Activated T-cell treated with anti-CD3 and anti-CD28 coated beads, Interleukin-2, amount 50 U/mL, for 72 hours (primary cell): ENCODE results near the gene PPFIA1. TPM values are rescaled to one million over a fixed set of nuclear protein-coding genes. Genes with fewer than 3 reads are reported as not detected.

Experiments used
- ATAC-seq, 2 donors: fragments of 150-1000 bp; cut with Tn5 transposase; replicated peaks in 1 of 2; 2 replicates each; pipeline ENCODE4 v1.10.0; 2021; ENCODE audit warnings: moderate library complexity in 2 of 2, mild to moderate bottlenecking in 1 of 2
- DNase-seq, 2 donors: peaks; one replicate each; pipeline ENCODE4 v3.0.0; 2021 to 2022; ENCODE audit warnings: mixed read lengths in 1 of 2
- H3K27ac Mint-ChIP-seq: one replicate; pipeline ENCODE4 v1.8.0; 2022; ENCODE audit warnings: mild to moderate bottlenecking, moderate library complexity, mixed read lengths
- H3K27me3 Mint-ChIP-seq: one replicate; pipeline ENCODE4 v1.8.0; 2022; ENCODE audit warnings: low read depth, mixed read lengths
- H3K36me3 Mint-ChIP-seq, 2 donors: one replicate each; pipeline ENCODE4 v1.8.0; 2022; ENCODE audit warnings: mixed read lengths in 2 of 2, mild to moderate bottlenecking in 1 of 2; ENCODE audit not compliant: insufficient read depth in 2 of 2
- H3K4me1 Mint-ChIP-seq: one replicate; pipeline ENCODE4 v1.8.0; 2022; ENCODE audit warnings: low read depth, mixed read lengths
- H3K4me3 Mint-ChIP-seq, 2 donors: one replicate each; pipeline ENCODE4 v1.8.0; 2022; ENCODE audit warnings: mild to moderate bottlenecking in 2 of 2, mixed read lengths in 2 of 2, moderate library complexity in 2 of 2
- H3K9me3 Mint-ChIP-seq, 2 donors: one replicate each; pipeline ENCODE4 v1.8.0; 2022; ENCODE audit warnings: mixed read lengths in 2 of 2
- total RNA-seq, 2 donors: library from RNA; stranded (reverse); gene quantifications; one replicate each; pipeline ENCODE4 v1.2.3, GENCODE V29; 2022

PPFIA1 gene
- total RNA-seq, 2 donors from 2014 or later, result 40.4 to 44.6 TPM

- ATAC-seq (no peak), DNase-seq (no peak)
- Mint-ChIP-seq H3K4me1 (peaks cover 7% of the 10 kb centered on the region), H3K27ac (no peak overlapping the region), H3K9me3 (no peaks in the 10 kb centered on the region), H3K27me3 (peaks cover 14% of the 10 kb centered on the region), H3K4me3 (no peak overlapping the region), H3K36me3 (no peaks in the 10 kb centered on the region)
Measured at GRCh38 chr11:70263363-70263762, 7.1 kb upstream of the PPFIA1 start.

GRCh38 chr11:70265341-70265740, 5.1 kb upstream of the PPFIA1 start:
- no peak for ATAC-seq
- H3K27me3 Mint-ChIP-seq, result peaks cover 14% of the 10 kb centered on the region
- peaks cover 17% of the 10 kb centered on the region for H3K4me1 Mint-ChIP-seq
- no peaks in the 10 kb centered on the region for H3K9me3 Mint-ChIP-seq
- H3K4me3 Mint-ChIP-seq, result no peak overlapping the region
- no peaks in the 10 kb centered on the region for H3K36me3 Mint-ChIP-seq
- no peak overlapping the region for H3K27ac Mint-ChIP-seq
- no peak for DNase-seq

GRCh38 chr11:70267405-70267950, 3.0 kb upstream of the PPFIA1 start:
- H3K4me3 Mint-ChIP-seq, result no peak overlapping the region
- H3K36me3 Mint-ChIP-seq, result peaks cover 0 to 1% of the 10 kb centered on the region in 2 donors
- H3K27ac Mint-ChIP-seq, result no peak overlapping the region
- H3K27me3 Mint-ChIP-seq, result peaks cover 14% of the 10 kb centered on the region
- no peaks in the 10 kb centered on the region for H3K9me3 Mint-ChIP-seq
- H3K4me1 Mint-ChIP-seq, result peaks cover 24% of the 10 kb centered on the region
- DNase-seq (no peak), ATAC-seq (no peak)

- peaks cover 14% of the 10 kb centered on the region for H3K27me3 Mint-ChIP-seq
Measured at GRCh38 chr11:70268526-70268925, 2.0 kb upstream of the PPFIA1 start.

GRCh38 chr11:70270877-70271648, 573 bp downstream of the PPFIA1 start:
- peaks cover 49% of the 10 kb centered on the region for H3K4me1 Mint-ChIP-seq
- ATAC-seq, result peak; percentile 67 to 70
- peak overlapping the region; percentile 90 for H3K27ac Mint-ChIP-seq
- H3K27me3 Mint-ChIP-seq, result peaks cover 5% of the 10 kb centered on the region
- no peaks in the 10 kb centered on the region for H3K9me3 Mint-ChIP-seq
- DNase-seq, result peak; percentile 66 to 68
- H3K36me3 Mint-ChIP-seq, result peaks cover 3 to 19% of the 10 kb centered on the region in 2 donors
- H3K4me3 Mint-ChIP-seq, result peak overlapping the region; percentile 91 to 92

More at GRCh38 chr11:70268526-70268925, 2.0 kb upstream of the PPFIA1 start:
- H3K36me3 Mint-ChIP-seq, result peaks cover 0 to 4% of the 10 kb centered on the region in 2 donors
- no peak for DNase-seq
- H3K27ac Mint-ChIP-seq, result no peak overlapping the region
- no peak overlapping the region for H3K4me3 Mint-ChIP-seq
- no peak for ATAC-seq
- H3K9me3 Mint-ChIP-seq, result no peaks in the 10 kb centered on the region
- H3K4me1 Mint-ChIP-seq, result peaks cover 34% of the 10 kb centered on the region

GRCh38 chr11:70271649-70271953, 1.1 kb downstream of the PPFIA1 start:
- Mint-ChIP-seq H3K9me3 (no peaks in the 10 kb centered on the region), H3K36me3 (peaks cover 3 to 19% of the 10 kb centered on the region in 2 donors), H3K27me3 (peaks cover 5% of the 10 kb centered on the region), H3K27ac (peak overlapping the region; percentile 90), H3K4me1 (peaks cover 53% of the 10 kb centered on the region), H3K4me3 (peak overlapping the region; percentile 91 to 92)
- ATAC-seq (no peak), DNase-seq (no peak)

GRCh38 chr11:70272009-70272408, 1.5 kb downstream of the PPFIA1 start:
- peak overlapping the region; percentile 34 for H3K27ac Mint-ChIP-seq
- H3K27me3 Mint-ChIP-seq, result peaks cover 5% of the 10 kb centered on the region
- DNase-seq, result no peak
- peak overlapping the region; percentile 79 to 92 for H3K4me3 Mint-ChIP-seq
- H3K36me3 Mint-ChIP-seq, result peaks cover 3 to 19% of the 10 kb centered on the region in 2 donors
- H3K4me1 Mint-ChIP-seq, result peaks cover 53% of the 10 kb centered on the region
- no peak for ATAC-seq
- H3K9me3 Mint-ChIP-seq, result no peaks in the 10 kb centered on the region

- Mint-ChIP-seq H3K36me3 (peaks cover 4 to 39% of the 10 kb centered on the region in 2 donors), H3K27me3 (no peaks in the 10 kb centered on the region), H3K4me3 (no peak overlapping the region), H3K4me1 (peaks cover 33% of the 10 kb centered on the region), H3K9me3 (no peaks in the 10 kb centered on the region), H3K27ac (no peak overlapping the region)
- DNase-seq (no peak), ATAC-seq (no peak)
Measured at GRCh38 chr11:70278994-70279393, 8.5 kb downstream of the PPFIA1 start.

- ATAC-seq, result no peak
- Mint-ChIP-seq H3K27me3 (no peaks in the 10 kb centered on the region), H3K4me1 (peaks cover 13% of the 10 kb centered on the region), H3K27ac (peak overlapping the region; percentile 79), H3K4me3 (no peak overlapping the region), H3K9me3 (no peaks in the 10 kb centered on the region), H3K36me3 (peaks cover 1 to 25% of the 10 kb centered on the region in 2 donors)
- no peak for DNase-seq
Measured at GRCh38 chr11:70281156-70281609, 10.7 kb downstream of the PPFIA1 start.

- ATAC-seq (no peak), DNase-seq (no peak)
- Mint-ChIP-seq H3K4me3 (no peak overlapping the region), H3K27ac (no peak overlapping the region), H3K27me3 (no peaks in the 10 kb centered on the region), H3K4me1 (peaks cover 10% of the 10 kb centered on the region), H3K36me3 (peaks cover 4 to 28% of the 10 kb centered on the region in 2 donors), H3K9me3 (no peaks in the 10 kb centered on the region)
Measured at GRCh38 chr11:70282012-70282411, 11.5 kb downstream of the PPFIA1 start.

- H3K4me1 Mint-ChIP-seq, result no peaks in the 10 kb centered on the region
- H3K36me3 Mint-ChIP-seq, result peaks cover 2 to 10% of the 10 kb centered on the region in 2 donors
- no peak for ATAC-seq
- H3K9me3 Mint-ChIP-seq, result no peaks in the 10 kb centered on the region
- no peak overlapping the region for H3K4me3 Mint-ChIP-seq
- DNase-seq, result no peak
- H3K27ac Mint-ChIP-seq, result no peak overlapping the region
- H3K27me3 Mint-ChIP-seq, result no peaks in the 10 kb centered on the region
Measured at GRCh38 chr11:70288721-70289120, 18.2 kb downstream of the PPFIA1 start.

GRCh38 chr11:70289582-70289981, 19.1 kb downstream of the PPFIA1 start:
- H3K27me3 Mint-ChIP-seq, result no peaks in the 10 kb centered on the region
- no peaks in the 10 kb centered on the region for H3K9me3 Mint-ChIP-seq
- no peak overlapping the region for H3K27ac Mint-ChIP-seq
- H3K4me3 Mint-ChIP-seq, result no peak overlapping the region
- no peak for DNase-seq
- H3K4me1 Mint-ChIP-seq, result no peaks in the 10 kb centered on the region
- ATAC-seq, result no peak
- H3K36me3 Mint-ChIP-seq, result peaks cover 2 to 10% of the 10 kb centered on the region in 2 donors

- Mint-ChIP-seq H3K36me3 (peaks cover 2 to 10% of the 10 kb centered on the region in 2 donors), H3K27ac (no peak overlapping the region), H3K4me1 (no peaks in the 10 kb centered on the region), H3K4me3 (no peak overlapping the region), H3K27me3 (no peaks in the 10 kb centered on the region), H3K9me3 (no peaks in the 10 kb centered on the region)
- DNase-seq (no peak), ATAC-seq (no peak)
Measured at GRCh38 chr11:70290361-70291065, 20.0 kb downstream of the PPFIA1 start.
